SKM-1 treated with dmso at 0.1 percent for 144 hours (cell line): Measurements from ENCODE around the gene CRIM1.
A peak's percentile ranks its signal among the peaks of the same experiment; 100 is the strongest.

ENCODE experiments used
- DNase-seq: peaks from one replicate; lab custom pipeline; 2025; ENCODE audit not compliant: unreplicated experiment; lab: John Stamatoyannopoulos, UW

Gene CRIM1

GRCh38 chr2:36455011-36455410 lies 99.4 kb downstream of the CRIM1 start:
- no peak for DNase-seq

DNA sequence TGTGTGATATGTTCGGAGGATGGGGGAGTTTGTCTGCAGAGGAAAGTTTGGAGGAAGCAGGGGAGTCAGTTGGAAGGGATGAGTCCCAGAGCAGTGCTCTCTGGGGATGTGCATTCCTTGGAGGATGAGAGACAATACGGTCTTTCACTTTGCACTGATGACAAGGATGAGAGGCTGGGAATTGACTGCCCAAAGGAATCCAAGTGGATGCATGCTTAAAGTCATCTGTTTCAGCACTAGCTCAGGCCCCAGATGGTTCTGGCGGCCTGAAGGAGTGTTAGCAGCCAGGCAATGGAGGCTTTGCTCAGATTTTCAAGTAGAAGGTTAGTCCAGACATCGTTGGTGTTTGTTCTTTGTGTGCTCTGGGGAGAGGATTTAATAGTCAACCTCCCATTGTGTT lies 100.2 kb downstream of the CRIM1 start:
- DNase-seq = no peak

DNA sequence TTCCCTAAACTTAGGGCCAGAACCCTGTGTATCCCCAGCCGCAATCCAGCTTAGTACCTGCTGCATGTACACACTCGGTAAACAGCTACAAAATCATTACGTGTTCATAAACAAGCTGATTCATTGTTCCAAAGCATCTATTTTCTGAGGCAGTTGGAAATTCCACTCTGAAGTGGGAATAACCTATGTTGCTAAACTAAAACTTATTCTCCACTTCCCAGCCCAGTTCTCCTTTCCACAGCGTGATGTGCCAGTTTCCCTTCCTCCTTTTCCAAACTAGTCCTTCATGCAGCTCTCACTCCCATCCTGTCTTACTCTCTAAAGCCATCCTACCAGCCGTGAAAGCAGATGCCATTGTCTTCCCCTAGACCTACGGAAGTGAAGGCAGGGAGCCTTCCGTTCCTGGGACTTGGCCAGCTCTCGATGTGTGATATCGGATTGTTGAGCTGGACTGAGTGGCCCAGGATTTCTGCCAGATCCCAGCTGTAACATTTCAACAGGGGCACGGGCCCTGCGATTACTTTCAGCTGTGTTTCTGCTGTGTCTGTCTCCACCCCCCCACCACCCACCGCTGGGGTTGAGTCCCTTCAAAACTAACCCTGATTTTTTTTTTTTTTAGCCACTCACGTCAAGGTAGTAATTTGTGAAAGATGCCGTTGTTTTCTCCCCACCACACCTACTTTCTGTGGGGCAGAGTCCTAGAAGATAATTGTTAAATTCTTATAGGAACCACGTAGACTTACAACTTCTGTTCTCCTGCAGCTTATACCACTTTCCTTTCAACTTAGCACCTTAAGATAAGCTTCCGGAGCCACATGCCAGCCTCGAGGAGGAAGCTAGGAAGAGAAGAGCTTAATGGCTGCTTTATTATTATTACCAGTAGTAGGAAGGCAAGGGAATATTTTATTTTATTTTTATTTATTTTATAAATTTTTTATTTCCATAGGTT lies 100.9 kb downstream of the CRIM1 start:
- DNase-seq = no peak

- DNase-seq = no peak
These were observed 102.5 kb downstream of the CRIM1 start for GRCh38 chr2:36458106-36458505.

DNA sequence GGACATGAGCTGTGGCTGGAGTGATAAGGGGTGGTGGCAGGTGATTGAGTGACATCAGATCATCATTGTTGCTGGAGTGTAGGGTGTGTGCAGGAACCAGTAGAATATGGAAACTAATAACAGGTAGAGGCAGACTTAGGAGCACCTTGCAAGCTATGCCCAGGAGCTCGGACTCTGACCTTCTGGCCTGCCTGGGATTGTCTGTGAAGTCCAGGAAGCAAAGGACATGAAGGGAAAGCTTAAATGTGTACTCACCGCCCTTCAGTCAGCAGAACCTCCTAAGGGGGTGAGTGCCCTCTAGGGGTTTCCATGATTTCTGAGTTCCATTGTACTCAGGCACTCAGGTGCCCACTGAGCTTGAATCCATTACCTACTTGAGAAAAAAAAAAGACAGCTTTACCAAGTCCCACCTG lies 104.2 kb downstream of the CRIM1 start:
- DNase-seq = no peak

- DNase-seq = no peak
These were observed 105.6 kb downstream of the CRIM1 start for GRCh38 chr2:36461039-36461681.

DNA sequence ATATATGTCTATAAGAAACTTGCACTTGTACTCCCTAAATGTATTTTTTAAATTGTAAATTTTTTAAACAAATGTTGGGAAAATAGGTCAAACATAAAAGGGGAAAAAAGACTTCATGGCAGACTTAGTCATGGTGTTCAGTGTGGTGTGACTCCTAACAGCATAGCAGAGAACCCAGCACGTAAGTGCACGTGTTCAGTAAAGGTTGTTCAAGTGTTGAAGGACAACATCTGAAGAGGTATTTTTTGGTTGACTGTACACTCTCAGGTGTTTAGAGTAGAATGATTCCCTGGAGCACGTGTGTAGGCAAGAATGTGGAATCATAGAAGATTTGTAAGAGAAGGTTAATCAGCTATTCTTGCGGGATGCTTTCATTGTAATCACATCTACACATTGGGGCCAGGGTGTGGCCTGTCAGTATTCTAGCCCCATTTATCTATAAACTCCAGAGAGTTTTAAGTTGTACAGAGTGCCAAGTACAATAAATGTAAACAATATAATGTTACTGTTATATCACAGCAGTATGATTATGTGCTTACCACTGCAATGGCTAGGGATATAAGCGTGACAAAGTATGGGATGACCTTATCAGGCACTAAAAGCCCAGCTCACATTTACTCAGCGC lies 106.8 kb downstream of the CRIM1 start:
- no peak for DNase-seq

DNA sequence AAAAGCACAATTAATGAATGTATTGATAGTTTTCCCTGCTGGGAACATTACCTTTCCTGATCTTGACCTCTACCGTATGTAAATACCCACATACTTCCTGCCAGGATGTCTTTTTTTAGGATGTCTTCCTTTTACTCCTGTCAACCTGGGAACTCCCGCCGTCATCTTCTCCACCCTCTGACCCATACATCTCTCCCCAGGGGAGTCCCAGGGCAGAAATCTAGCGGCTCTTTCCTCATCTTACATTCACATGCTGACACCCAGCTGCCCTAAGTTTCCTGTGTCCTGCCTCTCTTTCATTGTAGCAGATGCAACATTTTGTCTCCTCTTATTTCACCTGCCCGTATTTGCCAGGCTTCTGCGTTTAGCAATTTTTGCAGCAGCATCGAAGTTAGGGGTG lies 107.8 kb downstream of the CRIM1 start:
- DNase-seq = no peak

- no peak for DNase-seq
These were observed 108.6 kb downstream of the CRIM1 start for GRCh38 chr2:36464006-36464721.

DNA sequence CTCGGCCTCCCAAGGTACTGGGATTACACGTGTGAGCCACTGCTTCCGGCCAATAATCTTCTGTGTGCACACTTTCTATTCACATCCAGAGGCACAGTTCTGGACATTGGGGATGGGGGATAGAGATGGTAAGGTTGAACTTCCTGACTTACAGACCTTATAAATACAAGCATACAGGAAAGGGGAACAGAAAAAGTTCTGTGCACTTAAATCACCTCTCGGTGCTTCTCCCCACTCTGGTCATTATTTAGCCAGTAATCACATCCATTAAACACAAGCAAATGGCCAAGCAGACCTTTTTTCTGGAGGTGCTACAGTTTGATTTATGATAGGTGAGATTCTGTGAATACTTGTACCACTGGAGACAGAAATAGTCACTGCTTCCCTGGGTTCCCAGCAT lies 110.6 kb downstream of the CRIM1 start:
- no peak for DNase-seq

- DNase-seq = no peak
These were observed 113.0 kb downstream of the CRIM1 start for GRCh38 chr2:36468463-36469105.

GRCh38 chr2:36469106-36469477 lies 113.5 kb downstream of the CRIM1 start:
- no peak for DNase-seq

DNA sequence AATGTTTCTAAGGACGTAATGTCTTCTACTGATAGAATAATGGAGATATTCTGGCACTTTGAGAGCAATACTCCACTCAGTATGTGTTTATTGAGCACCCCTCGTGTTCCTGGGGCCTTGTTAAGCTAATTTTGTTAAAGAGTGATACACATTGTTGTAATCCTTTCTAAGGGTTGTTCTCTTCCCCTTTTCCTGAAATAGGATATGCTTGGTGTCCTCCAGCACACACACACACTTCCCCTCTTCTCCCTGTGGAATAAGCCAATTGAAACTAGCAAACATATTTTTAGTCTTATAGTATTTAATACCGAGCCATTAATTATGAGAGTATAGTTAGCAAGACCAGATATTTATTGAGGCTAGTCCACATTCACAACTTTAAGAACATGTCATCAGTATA lies 114.1 kb downstream of the CRIM1 start:
- DNase-seq = no peak

- DNase-seq = no peak
These were observed 117.7 kb downstream of the CRIM1 start for GRCh38 chr2:36473230-36473629.

DNA sequence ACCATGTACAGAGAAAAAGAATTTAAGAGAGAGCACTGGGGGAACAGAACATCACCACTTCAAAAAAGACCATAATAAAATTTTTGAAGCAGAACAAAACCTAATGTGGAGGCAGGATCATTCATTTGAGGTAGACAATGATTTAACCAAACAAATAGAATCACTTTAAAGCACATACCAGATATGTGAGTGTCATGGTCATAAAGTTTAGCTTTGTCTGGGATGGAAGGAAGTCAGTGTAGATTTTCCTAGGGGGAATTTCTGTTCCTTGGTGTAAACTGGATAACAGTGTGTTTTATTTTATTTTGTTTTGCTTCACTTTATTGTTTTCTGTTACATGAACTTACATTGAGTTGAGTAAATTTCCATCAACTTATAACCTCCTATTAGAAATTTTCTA lies 120.8 kb downstream of the CRIM1 start:
- DNase-seq = no peak

DNA sequence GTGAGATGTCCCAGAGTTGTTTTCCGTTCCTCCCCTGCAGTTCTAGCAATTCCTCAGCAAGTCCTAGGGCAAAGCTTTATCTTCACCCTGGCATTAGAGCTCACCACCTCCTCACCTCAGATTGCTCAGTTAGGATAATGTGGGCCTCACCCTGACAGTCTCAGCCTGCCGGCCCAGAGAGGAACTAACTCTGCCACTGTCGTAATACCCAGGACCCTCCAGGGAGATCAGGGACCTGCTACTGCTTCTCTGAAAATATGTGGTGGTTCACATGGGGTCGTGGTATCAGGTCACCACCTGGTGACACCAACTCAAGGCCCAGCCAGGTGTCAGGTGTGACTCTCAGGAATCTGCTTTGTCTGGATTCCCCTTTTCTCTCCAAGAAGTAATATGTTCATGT lies 121.7 kb downstream of the CRIM1 start:
- peak; percentile 5 for DNase-seq

DNA sequence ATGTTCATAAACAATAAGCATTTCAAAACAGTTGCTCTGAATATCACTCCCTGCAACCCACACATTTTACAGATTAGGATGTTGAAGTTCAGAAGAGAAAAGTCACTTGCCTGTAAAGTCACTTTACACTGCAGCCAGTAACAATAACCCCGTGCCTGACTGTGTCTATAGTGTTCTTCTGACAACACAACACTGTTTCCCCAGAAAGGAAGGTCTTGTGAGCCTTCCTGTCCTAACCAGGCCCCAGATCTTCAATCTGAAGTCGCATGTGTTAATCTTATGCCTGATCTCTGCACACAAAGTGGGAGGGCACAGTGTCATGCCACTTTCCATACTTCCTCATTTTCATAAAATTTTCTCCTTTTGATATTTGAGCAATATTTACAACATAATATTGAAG lies 122.2 kb downstream of the CRIM1 start:
- no peak for DNase-seq

DNA sequence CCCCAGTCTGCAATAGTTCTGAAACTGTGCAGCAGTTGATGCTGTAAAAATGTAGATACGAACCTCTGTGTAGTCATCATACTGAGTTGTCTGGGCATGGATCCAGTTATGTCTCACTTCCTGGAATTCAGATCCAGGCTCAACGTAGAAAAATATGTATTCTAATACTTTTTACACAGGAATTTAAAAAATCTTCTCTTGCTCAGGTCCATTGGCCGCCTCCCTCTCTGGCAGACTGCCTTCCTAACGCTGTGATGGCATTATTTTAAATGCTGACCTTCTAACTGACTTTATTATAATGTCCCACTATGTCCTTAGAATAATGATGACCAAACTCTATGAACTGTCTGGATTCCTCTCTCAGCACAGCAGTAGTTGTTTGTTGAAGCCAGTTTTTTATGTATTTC lies 122.8 kb downstream of the CRIM1 start:
- DNase-seq = no peak

DNA sequence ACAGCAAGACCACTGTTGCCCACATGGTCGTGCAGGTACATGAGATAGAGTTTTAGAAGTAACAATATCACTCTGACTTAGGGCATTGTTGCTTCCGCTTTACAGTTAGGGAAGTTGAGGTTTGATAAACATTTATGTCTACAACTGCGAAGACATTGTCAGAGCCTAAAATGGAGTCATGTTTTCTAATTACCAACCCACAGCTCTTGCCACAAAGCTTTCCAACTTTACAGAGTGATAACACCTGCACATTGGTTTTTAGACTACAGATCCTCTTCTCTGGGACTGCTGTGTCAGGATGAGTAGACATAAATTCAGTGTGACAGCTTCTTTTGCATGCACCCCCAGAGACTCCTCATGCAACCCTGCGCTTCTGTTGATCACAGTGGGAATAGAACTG lies 123.4 kb downstream of the CRIM1 start:
- DNase-seq = no peak

GRCh38 chr2:36479406-36479805 lies 123.8 kb downstream of the CRIM1 start:
- no peak for DNase-seq

GRCh38 chr2:36480028-36480427 lies 124.5 kb downstream of the CRIM1 start:
- DNase-seq = no peak
